Endothelial cell of umbilical vein (primary cell): ENCODE results near the gene NES. TPM values are rescaled to one million over a fixed set of nuclear protein-coding genes. Genes with fewer than 3 reads are reported as not detected.
A peak's percentile ranks its signal among the peaks of the same experiment; 100 is the strongest.

Experiments used
- BruUV-seq: library from RNA; stranded (reverse); fragments of 400-500 nt; replicated peaks from 2 replicates; lab custom pipeline; 2021; lab: Mats Ljungman, UMichigan
- CTCF ChIA-PET: fragments of 300-600, 350-600 bp; sonication (Branson Sonifier 250); formaldehyde crosslinking; loops from one replicate; lab custom pipeline; 2021; ENCODE audit warnings: antibody characterized with exemption, inconsistent platforms; lab: Charles Lee
- POLR2A ChIA-PET: fragments of 300-600, 350-600 bp; sonication (Branson Sonifier 250); formaldehyde crosslinking; loops from one replicate; lab custom pipeline; 2021; ENCODE audit warnings: antibody characterized with exemption, inconsistent platforms; lab: Charles Lee
- DNase-seq: peaks from one replicate; pipeline ENCODE4 v3.0.0-alpha.2; 2011; ENCODE audit warnings: low read depth, low spot score
- FAIRE-seq: peaks from 2 replicates; lab custom pipeline; 2011; peaks lifted over from hg19 to GRCh38; lab: Jason Lieb, UNC
- H2AFZ ChIP-seq: 2 replicates; pipeline ENCODE4 v1.6.0; 2012; ENCODE audit warnings: low read depth, low read length, control low read depth, inconsistent platforms
- H3K27ac ChIP-seq: 2 replicates; pipeline ENCODE4 v1.5.1; 2011; ENCODE audit warnings: low read depth, mild to moderate bottlenecking, control low read depth, low read length, moderate library complexity; ENCODE audit not compliant: insufficient read depth
- H3K27me3 ChIP-seq, 2 experiments: 2 replicates each; pipeline versions ENCODE4 v1.6.0 to v1.6.1; 2011; ENCODE audit warnings: low read length in 2 of 2, mixed read lengths in 1 of 2; ENCODE audit not compliant: control insufficient read depth in 2 of 2, insufficient read depth in 2 of 2
- H3K36me3 ChIP-seq, 2 experiments: 2 replicates in 1 of 2; 3 replicates in 1 of 2; pipeline ENCODE4 v1.5.1; 2011; ENCODE audit warnings: low read length in 2 of 2, mild to moderate bottlenecking in 1 of 2, moderate library complexity in 1 of 2; ENCODE audit not compliant: control insufficient read depth in 2 of 2, insufficient read depth in 2 of 2; ENCODE audit errors: extremely low read depth in 1 of 2
- H3K4me1 ChIP-seq: 3 replicates; pipeline ENCODE4 v1.5.1; 2011; ENCODE audit warnings: mild to moderate bottlenecking, low read length; ENCODE audit not compliant: control insufficient read depth, insufficient read depth; ENCODE audit errors: extremely low read depth
- H3K4me2 ChIP-seq: 2 replicates; pipeline ENCODE4 v1.6.1; 2011; ENCODE audit warnings: low read length, control low read depth, mixed read lengths; ENCODE audit not compliant: insufficient read depth
- H3K4me3 ChIP-seq, 3 experiments: fragments of 200-600 bp in 1 of 3; sonication (generic), shearing (Covaris generic) in 1 of 3; replicated peaks in 1 of 3; 2 replicates each; pipeline ENCODE4 v1.5.1; 2011 to 2016; ENCODE audit warnings: control low read depth in 3 of 3, low read length in 3 of 3, mild to moderate bottlenecking in 2 of 3, inconsistent platforms in 1 of 3, low read depth in 1 of 3, moderate library complexity in 1 of 3; ENCODE audit not compliant: insufficient read depth in 1 of 3
- H3K79me2 ChIP-seq: 2 replicates; pipeline ENCODE4 v1.6.0; 2012; ENCODE audit warnings: low read length, inconsistent platforms; ENCODE audit not compliant: control insufficient read depth, insufficient read depth
- H3K9ac ChIP-seq: replicated peaks from 2 replicates; pipeline ENCODE3; 2011; ENCODE audit warnings: low read length, control low read depth; ENCODE audit not compliant: insufficient read depth; ENCODE audit errors: extremely low read depth
- H3K9me1 ChIP-seq: replicated peaks from 3 replicates; pipeline ENCODE4 v1.6.0; 2011; ENCODE audit warnings: mild to moderate bottlenecking, low read length; ENCODE audit not compliant: control insufficient read depth, insufficient read depth; ENCODE audit errors: extremely low read depth
- H3K9me3 ChIP-seq: replicated peaks from 2 replicates; pipeline ENCODE4 v1.5.1; 2012; ENCODE audit warnings: low read length, inconsistent platforms; ENCODE audit not compliant: control insufficient read depth, insufficient read depth
- H4K20me1 ChIP-seq: replicated peaks from 2 replicates; pipeline ENCODE3; 2011; ENCODE audit warnings: mild to moderate bottlenecking, low read length; ENCODE audit not compliant: control insufficient read depth, insufficient read depth; ENCODE audit errors: extremely low read depth
- CTCF ChIP-seq, 2 donors: IDR thresholded peaks; 1 replicate in 1 of 2; 2 replicates in 1 of 2; pipeline ENCODE4 v1.5.1; 2011; ENCODE audit warnings: low read length in 2 of 2, mild to moderate bottlenecking in 2 of 2, moderate library complexity in 2 of 2, control low read depth in 1 of 2, inconsistent platforms in 1 of 2, low read depth in 1 of 2; ENCODE audit not compliant: insufficient read depth in 1 of 2; ENCODE audit errors: extremely low read depth in 1 of 2
- EZH2 ChIP-seq: IDR thresholded peaks from 2 replicates; pipeline ENCODE4 v1.6.1; 2012; ENCODE audit warnings: borderline replicate concordance, low read depth, mild to moderate bottlenecking, moderate library complexity, low read length, inconsistent platforms; ENCODE audit not compliant: severe bottlenecking
- FOS ChIP-seq: IDR thresholded peaks from 2 replicates; pipeline ENCODE4 v1.6.1; 2011; ENCODE audit warnings: mild to moderate bottlenecking, low read length, moderate library complexity, borderline replicate concordance; ENCODE audit not compliant: insufficient read depth
- GATA2 ChIP-seq: IDR thresholded peaks from 2 replicates; pipeline ENCODE4 v1.7.0; 2011; ENCODE audit warnings: low read depth, mild to moderate bottlenecking, moderate library complexity, mixed read lengths, low read length; ENCODE audit not compliant: insufficient read length, insufficient read depth
- JUN ChIP-seq: IDR thresholded peaks from 2 replicates; pipeline ENCODE4 v1.6.1; 2011; ENCODE audit warnings: borderline replicate concordance, low read depth; ENCODE audit not compliant: insufficient read length, insufficient read depth
- MYC ChIP-seq: IDR thresholded peaks from one replicate; pipeline ENCODE4 v1.6.1; 2011; ENCODE audit warnings: mild to moderate bottlenecking, low read depth, low read length
- POLR2A ChIP-seq: IDR thresholded peaks from 2 replicates; pipeline ENCODE4 v1.6.1; 2012; ENCODE audit warnings: low read depth, mild to moderate bottlenecking, control low read depth, low read length
- POLR2AphosphoS5 ChIP-seq: IDR thresholded peaks from 2 replicates; pipeline ENCODE4 v1.6.1; 2012; ENCODE audit warnings: low read depth, mild to moderate bottlenecking, control low read depth, low read length, moderate library complexity; ENCODE audit not compliant: insufficient read depth
- dilution Hi-C: fragments of 300-500 bp; cut with MboI; formaldehyde crosslinking; loops from one replicate; pipeline ENCODE4 v1.15.0; 2019; ENCODE audit warnings: low sequenced_read_pairs; ENCODE audit not compliant: extremely low pct_ligation_motif_present
- intact Hi-C: fragments of 100-400 bp; cut with micrococcal nuclease; formaldehyde crosslinking; loops from one replicate; pipeline ENCODE4 v1.10.0; 2022
- polyA plus RNA-seq, 4 experiments: library from polyadenylated mRNA; depleted of rRNA in 3 of 4; stranded (reverse) in 3 of 4; unstranded in 1 of 4; fragments of >200 nt; gene quantifications; 2 replicates each; pipeline versions ENCODE4 v1.2.1 to v1.2.3, GENCODE V29; 2011 to 2012; ENCODE audit warnings: missing spikeins in 1 of 4
- total RNA-seq: library from RNA; stranded (reverse); gene quantifications from 2 replicates; pipeline ENCODE4 v1.2.3, GENCODE V29; 2021
- TF ChIP-seq, protein P1 (sequence below): IDR thresholded peaks from 2 replicates; pipeline ENCODE4 v1.6.1; 2011; ENCODE audit not compliant: insufficient read depth, insufficient read length

NES gene
- total and polyA plus RNA-seq, 2 donors (not counting 3 experiments of a cell fraction or from before 2014, with no cell fraction given) = 19.4 to 274 TPM

GRCh38 chr1:156657741-156658319 is 19.4 kb downstream of the NES start:
- Histone ChIP-seq H3K79me2 (no peaks in the 10 kb centered on the region), H4K20me1 (no peaks in the 10 kb centered on the region), H3K9me3 (no peaks in the 10 kb centered on the region), H3K4me2 (peak overlapping the region; percentile 55), H3K27me3 (peaks cover 3 to 9% of the 10 kb centered on the region in 2 experiments), H3K9me1 (no peaks in the 10 kb centered on the region), H2AFZ (no peak overlapping the region), H3K4me3 (no peak overlapping the region), H3K27ac (no peak overlapping the region), H3K9ac (no peak overlapping the region), H3K4me1 (peaks cover 44% of the 10 kb centered on the region), H3K36me3 (no peaks in the 10 kb centered on the region)
- peak; percentile 21 for FAIRE-seq
- CTCF ChIA-PET = interaction anchor here (0.6 to 8.7 kb wide), 11 partner anchors 9 to 277 kb away, joined by 3 to 237 read pairs (median 3); partner anchors contain the start of genes HAPLN2 and NES
- dilution Hi-C loops (no loop called here), intact Hi-C loops (loop anchor here (1.0 kb wide), 2 partner anchors 32 to 74 kb away; no protein-coding TSS in a partner anchor)
- POLR2A ChIA-PET = interaction anchor here (1.1 kb wide), 1 partner anchor 31 kb away, joined by 8 read pairs; no protein-coding TSS in a partner anchor
- BruUV-seq = no TSS peak
- TF ChIP-seq, protein P1, sequence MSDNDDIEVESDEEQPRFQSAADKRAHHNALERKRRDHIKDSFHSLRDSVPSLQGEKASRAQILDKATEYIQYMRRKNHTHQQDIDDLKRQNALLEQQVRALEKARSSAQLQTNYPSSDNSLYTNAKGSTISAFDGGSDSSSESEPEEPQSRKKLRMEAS = no peak
- TF ChIP-seq POLR2A = no peak
- TF ChIP-seq MYC = no peak
- no peak for TF ChIP-seq CTCF (IDR thresholded peaks at IDR 0.05; ENCODE audit: extremely low read depth in 1 of 2, insufficient read depth in 1 of 2, low read depth in 1 of 2, low read length in 2 of 2)
- TF ChIP-seq POLR2AphosphoS5 = no peak
- no peak for TF ChIP-seq JUN
- TF ChIP-seq EZH2 = no peak
- no peak for TF ChIP-seq FOS
- no peak for TF ChIP-seq GATA2
- DNase-seq = no peak
